Stomach (tissue), 4 donors: ENCODE data around the gene KIAA0232.

Source experiments
- CTCF ChIP-seq, 7 experiments: fragments of 450-650 bp in 4 of 7; fragments of 200-600 bp in 3 of 7; sonication (generic) in 3 of 7; IDR thresholded peaks; one replicate each; pipeline ENCODE4 v1.5.1; 2016 to 2019; ENCODE audit warnings: antibody characterized with exemption in 7 of 7, control low read depth in 2 of 7, mild to moderate bottlenecking in 1 of 7
- POLR2A ChIP-seq, 4 donors: fragments of 450-650 bp; IDR thresholded peaks; one replicate each; pipeline ENCODE4 v1.6.1; 2016; ENCODE audit warnings: antibody characterized with exemption in 4 of 4, control low read depth in 2 of 4, mild to moderate bottlenecking in 1 of 4, moderate library complexity in 1 of 4

DNA sequence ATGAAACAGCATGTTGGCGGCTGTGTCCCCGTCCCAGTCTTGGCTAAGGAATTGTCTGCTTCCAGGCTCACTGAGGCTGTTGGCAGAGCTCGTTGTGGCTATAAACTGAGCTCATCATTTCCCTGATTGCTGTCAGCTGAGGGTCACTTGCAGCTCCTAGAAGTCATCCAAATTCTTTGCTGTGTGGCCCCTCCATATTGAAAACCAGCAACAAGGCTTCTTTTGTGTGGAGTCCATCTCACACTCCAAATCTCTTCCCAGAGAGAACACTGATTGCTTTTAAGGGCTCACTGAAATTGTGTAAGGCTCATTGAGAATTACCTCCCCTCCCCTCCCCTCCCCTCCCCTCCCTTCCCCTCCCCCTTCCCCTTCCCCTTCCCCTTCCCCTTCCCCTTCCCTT lies 150.4 kb downstream of the KIAA0232 start:
- TF ChIP-seq CTCF (IDR thresholded peaks at IDR 0.05) (no peak), POLR2A (IDR thresholded peaks at IDR 0.05) (no peak)
